Stimulated activated naive CD4-positive, alpha-beta T cell (primary cell): ENCODE data around the gene AP4B1.
A peak's percentile ranks its signal among the peaks of the same experiment; 100 is the strongest.

Source experiments
- DNase-seq, 6 experiments: peaks; one replicate each; lab custom pipeline; 2025; lab: John Stamatoyannopoulos, UW

AP4B1 gene

DNA sequence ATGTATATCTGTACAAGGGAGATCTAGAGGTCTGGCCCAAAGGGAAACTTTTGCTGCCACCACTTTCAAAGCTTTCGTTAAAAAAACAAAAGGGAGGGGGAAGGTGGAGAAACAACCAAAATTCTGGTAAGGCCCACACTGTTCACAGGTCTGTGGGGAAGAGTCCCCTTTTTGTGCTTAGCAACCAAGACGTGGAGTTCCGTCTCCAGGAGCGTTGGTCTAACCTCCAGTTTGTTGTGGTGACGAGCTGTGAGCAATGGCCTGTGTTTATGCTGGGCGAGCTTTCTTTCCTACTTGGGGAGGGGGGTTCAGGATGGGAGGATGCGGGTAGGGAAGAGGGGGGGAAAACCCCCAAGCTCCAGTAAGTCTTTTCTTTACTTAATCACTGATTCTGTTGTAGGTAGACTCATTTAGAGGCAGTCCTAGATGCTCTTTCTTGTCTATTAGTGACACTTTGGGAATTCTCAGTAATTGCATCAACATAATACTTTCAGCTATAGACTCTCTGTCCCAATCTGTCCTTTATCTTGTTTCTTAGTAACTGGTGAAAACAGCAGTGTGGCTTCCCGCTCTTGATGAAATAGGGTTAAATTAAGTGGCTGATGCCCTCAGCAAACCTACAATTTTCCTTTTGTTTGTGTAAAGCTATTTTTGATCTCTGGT, 26.0 kb upstream of the AP4B1 start:
- peak; percentile 69 to 82 (median 79) for DNase-seq

DNA sequence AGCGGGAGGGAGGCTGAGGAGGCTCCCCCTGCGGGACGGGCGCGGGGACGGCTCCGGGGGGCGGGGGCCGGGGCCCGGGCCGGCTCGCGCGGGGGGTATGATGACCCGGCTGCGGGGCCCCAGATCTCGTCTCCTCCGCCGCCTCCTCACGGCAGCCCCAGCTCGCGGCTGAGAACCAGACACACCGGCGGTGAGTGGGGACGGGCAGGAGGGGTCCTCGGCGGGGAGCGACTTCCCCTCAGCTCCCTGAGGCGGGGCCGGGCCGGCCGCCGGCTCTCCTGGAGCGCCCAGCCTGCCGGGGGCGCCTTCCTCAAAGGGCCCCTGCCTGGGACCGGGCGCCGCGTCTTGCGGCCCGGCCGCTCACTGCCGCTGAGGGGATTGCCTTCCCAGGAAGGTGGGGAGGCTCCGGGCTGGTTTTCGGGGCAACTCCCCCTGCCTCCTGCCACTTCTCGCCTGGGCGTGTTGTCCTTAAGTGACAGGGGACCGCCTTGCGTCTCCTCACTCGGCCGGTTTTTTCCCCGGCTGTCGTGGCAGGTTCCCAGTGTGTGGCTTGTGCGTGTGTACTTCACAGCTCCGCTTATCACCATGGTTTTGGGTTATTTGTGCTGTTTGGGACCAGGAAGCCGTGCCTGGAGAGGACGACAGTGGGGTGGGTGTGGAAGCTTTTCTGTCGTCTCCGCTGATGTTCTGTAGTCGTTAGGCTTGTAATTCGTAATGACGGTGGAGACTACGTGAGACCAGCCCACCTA, 25.3 kb upstream of the AP4B1 start:
- peak; percentile 74 to 86 (median 80) for DNase-seq

- peak; percentile 85 to 98 (median 92) for DNase-seq
Observed at GRCh38 chr1:113928941-113929749, 24.5 kb upstream of the AP4B1 start, which contains the start of gene HIPK1. TSS of gene HIPK1 (plus strand) at chr1:113929324.

DNA sequence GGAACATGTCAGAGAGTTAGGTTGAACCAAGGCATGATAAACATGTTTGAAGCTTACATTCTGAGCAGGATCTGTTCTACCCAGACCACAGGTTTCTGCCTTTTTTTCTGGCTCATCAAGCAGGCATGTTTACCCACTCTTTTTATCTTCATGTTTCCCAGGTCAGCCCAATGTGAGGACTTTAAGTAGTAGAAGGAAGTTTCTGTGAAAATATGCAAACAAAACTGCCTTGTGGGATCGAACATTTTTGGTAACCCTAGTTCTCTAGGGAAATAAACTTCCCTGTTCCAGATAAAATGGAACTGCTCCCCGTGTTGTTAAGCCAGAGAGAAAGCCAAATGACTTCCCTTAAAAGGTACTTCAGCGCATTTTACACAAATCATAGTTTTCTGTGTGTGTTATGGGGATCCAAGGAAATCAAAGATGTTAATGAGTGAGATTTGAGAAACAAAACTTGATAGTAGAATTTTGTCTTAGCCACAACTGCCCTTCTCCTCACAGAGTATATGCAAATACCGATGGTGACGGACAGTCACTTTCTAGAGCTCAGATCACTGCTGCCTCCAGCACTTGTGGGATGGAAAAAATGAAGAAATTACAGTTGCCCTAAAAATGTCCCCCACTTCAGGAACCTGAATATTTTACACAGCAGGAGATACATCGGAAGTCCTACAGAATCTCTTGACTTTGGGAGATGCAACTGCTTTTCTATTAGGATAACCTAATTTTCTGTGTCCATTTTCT, 23.8 kb upstream of the AP4B1 start:
- DNase-seq, result peak in 1 of 6 experiments; percentile 13

DNA sequence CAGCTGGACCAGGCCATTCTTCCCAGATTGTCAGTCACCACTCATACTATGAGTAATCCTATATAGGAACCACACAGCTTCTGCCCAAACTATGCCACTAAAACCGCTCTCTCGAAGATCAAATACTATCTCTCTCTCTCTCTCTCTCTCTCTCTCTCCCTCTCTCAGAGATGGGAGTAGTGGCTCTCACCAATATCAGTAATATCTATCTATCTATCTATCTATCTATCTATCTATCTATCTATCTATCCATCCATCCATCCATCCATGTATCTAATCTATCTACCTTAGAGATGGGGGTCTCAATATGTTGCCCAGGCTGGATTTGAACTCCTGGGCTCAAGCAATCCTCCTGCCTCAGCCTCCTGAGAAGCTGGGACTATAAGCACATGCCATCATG, 19.9 kb upstream of the AP4B1 start:
- no peak for DNase-seq

GRCh38 chr1:113922957-113923356, 18.4 kb upstream of the AP4B1 start:
- DNase-seq, result no peak

DNA sequence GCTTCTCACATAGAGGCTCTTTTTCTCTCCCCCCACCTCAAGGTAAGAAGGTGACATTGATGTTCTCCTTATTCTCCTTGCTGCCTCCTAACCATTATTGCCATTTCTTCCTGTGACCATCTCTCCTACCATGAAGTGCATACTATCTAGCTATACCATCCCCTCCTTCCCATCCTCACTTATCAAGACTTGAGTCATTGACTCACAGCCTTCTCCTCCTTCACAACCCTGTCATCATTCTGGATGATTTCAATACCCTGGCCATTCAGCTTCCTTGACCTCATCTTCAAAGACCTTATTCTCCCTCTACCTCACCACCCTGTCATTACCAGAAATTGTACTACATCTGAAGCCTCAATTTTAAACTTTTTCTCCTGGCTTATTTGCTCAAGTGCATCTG, 13.6 kb upstream of the AP4B1 start:
- no peak for DNase-seq

- DNase-seq, result no peak
Observed at GRCh38 chr1:113917400-113918082, 12.9 kb upstream of the AP4B1 start.

GRCh38 chr1:113916974-113917373, 12.4 kb upstream of the AP4B1 start:
- DNase-seq, result no peak

GRCh38 chr1:113913887-113914664, 9.5 kb upstream of the AP4B1 start:
- DNase-seq, result no peak

- no peak for DNase-seq
Observed at GRCh38 chr1:113913312-113913668, 8.7 kb upstream of the AP4B1 start.

- no peak for DNase-seq
Observed at GRCh38 chr1:113912594-113913311, 8.2 kb upstream of the AP4B1 start.

DNA sequence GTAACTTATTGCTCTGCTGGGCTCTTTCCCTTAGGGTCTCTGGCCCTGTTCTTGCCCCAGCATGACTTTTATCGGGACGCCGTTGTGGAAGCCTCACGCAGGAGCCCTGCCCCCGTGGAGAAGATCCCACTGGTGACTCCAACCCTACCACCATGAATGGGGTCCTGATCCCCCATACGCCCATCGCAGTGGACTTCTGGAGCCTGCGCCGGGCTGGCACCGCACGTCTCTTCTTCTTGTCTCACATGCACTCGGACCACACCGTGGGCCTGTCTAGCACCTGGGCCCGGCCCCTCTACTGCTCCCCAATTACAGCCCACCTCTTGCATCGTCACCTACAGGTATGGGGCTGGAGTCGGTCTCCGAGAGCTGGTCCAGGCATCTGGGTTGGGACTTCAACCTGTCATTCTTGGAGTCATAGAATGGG, 849 bp upstream of the AP4B1 start:
- peak in 2 of 6 experiments; percentile 10 to 29 for DNase-seq

- DNase-seq, result peak in 1 of 6 experiments; percentile 47
Observed at GRCh38 chr1:113904293-113904673, 316 bp downstream of the AP4B1 start.

GRCh38 chr1:113903501-113904292, 902 bp downstream of the AP4B1 start:
- peak in 1 of 6 experiments; percentile 29 for DNase-seq

DNA sequence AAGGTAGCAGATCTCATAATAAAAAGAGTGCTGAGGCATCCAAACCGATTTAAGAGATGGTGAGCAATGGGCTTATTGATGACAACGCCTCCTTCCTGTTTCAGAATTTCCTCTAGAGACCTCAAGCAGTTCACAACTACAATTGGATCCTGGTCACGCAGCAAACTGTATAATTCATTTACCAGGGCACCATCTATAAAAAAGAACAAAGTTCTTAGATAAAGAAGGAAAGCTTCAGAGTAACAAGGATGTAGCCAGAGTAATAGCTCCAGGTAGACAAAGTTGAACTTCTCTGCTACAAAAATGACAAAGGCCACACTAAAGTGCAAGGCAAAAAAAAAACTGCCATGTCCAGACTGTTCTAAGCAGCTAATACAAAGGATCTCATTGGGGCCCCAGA, 3.4 kb downstream of the AP4B1 start:
- no peak for DNase-seq

DNA sequence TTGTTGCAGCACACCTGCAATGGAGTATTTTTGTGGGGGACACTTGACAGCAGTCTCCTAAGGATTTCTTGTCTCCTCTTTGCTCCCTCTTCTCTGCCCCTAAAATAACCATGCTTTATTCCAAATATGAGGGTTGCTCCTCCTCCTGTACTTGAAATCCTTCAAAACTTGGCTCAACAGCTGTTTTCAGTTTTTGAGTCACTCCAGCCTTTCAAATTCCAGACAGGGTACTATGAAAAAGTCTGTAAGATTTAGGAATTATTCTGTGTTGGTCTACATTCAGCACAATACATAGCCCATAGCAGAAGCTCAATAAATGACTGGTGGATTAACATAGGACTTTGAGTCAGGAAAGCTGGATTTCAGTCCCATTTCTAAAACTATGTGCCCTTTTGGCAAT, 5.5 kb downstream of the AP4B1 start:
- DNase-seq, result no peak

DNA sequence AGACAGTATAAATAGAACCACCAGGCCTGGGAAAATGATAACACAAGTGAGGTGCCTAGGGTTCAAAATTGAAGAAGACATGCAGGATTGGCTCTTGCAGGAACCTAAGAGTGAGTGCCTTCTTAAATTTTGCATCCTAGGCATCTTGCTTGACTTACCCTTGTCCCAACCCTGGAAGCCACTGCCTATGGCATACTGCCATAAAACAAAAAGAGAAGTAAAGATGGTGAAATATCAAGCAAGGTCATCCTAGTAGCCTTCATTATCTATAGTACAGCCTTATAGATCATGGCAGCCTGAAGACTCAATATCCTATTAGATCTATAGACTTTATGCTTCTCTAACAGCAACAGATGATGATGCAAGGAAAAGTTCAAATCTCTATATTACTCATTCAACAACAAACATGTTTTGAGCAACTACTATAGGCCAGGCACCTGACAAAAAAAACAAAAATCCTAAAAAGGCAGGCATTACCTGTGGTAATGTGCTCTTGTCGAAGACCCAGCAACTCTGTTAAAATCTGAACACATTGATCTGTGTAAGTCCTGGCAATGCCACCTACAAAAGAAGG, 6.3 kb downstream of the AP4B1 start:
- no peak for DNase-seq

GRCh38 chr1:113895961-113896360, 8.6 kb downstream of the AP4B1 start:
- no peak for DNase-seq
